ENCODE measurements around the gene C8G.

C8G gene

GRCh38 chr9:136953771-136954269 lies 8.8 kb downstream of the C8G start:
- no peak for DNase-seq (ENCODE audit: low spot score)

DNA sequence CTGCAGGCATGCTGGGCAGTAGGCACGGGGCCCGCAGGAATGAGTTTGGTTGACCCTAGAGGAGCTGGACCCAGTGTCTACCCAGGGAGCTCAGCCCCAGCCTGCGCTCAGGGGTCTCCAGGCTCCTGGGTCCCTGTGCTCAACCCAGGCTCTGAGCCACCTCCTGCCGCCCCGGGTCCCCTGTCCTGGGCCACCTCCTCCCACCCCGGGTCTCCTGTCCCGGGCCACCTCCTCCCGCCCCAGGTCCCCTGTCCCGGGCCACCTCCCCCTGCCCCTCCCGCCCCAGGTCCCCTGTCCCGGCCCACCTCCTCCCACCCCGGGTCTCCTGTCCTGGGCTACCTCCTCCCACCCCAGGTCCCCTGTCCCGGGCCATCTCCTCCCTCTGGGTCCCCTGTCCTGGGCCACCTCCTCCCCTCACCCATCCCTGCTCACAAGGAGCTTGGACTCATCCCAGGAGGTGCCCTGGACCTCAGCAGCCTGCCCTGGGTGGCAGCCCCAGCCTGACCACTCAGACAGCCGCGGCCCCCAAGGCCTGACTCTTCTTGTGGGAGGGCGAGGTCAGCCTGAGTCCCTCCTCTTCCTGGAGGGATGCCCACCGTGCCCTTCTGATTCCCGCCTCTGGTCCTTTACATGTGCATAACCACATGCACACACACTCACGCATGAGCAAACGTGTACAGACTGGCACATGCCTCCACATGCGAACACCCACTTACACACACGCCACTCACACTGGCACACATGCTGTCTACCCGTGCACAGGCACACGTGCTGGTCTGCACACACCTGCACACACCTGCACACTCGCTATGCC lies 9.4 kb downstream of the C8G start:
- no peak for DNase-seq (ENCODE audit: low spot score)

DNA sequence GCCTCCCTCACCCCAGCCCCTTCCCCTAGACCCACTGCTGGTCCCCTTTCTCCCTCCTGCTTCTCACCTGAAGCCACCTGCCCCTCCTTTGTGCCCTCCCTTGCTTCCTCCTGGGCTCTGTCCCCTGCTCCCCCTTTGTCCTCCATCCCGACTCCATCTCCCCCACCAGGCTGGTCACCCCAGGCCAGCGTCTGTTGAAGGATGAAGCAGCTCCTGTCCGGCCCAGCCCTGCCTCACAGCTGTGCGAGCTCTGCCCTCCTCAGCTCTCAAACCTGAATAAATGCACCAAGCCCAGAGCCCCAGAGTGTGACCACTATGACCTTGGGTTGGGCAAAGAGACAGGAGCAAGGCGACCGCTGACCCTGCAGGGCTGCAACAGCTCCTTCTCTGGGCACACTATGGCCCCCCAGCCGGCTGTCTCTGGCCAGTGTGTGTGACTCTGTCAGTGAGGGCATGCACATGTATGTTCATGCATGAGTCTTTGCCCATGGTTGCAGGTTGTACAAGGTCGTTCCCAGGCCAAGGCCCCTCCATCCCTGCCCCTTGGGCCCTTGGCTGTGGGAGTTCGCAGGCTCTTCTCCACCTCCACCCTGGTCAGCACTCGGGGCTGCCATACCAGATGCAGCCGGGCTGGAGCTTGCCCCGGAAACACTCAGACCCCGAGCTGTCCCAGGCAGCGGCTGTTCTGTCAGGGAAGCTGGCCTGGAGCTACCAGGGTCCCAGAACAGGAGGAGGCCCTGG lies 10.3 kb downstream of the C8G start:
- DNase-seq (ENCODE audit: low spot score), result no peak

DNA sequence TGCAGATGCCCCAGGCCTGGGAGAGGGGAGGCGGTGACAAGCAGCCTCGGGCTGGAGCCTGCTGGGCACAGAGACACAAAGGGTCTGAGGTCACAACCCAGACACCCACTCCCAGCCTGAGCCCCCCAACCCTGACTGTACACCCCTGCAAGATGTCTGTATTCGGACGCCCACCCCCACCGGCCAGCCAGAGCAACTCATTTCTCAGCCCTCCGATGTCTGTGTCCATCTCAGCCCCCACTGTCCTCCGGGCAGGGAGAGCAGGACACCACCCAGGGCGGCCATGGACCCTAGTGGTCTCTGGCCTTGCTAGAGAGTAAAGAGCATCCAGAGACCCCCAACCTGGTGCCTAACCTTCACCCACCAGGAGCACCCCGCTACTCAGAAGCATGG lies 10.9 kb downstream of the C8G start:
- no peak for DNase-seq (ENCODE audit: low spot score)

- DNase-seq (ENCODE audit: low spot score), result no peak
Measured at GRCh38 chr9:136956604-136957003, 11.6 kb downstream of the C8G start.

GRCh38 chr9:136957461-136957860 lies 12.4 kb downstream of the C8G start:
- no peak for DNase-seq (ENCODE audit: low spot score)

DNA sequence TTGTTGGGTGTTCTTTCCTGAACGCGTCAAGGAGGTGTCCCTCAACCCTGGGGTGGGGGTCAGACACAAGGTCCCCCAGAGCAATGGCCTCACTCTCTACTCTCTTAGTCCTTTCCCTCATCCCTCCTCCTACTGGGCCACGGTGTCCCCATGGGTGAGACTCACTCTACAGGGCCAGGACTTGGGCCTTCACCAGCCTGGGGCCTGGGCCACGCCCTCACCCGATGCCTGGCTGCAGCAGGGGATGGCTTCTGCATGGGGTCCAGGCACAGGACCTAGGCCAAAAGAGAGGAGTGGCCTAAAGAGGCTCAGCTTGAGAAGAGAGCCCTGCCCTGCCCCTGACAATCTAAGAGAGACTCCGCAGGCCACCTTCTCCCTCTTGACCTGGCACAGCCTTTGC lies 12.9 kb downstream of the C8G start:
- no peak for DNase-seq (ENCODE audit: low spot score)

GRCh38 chr9:136958473-136958872 lies 13.4 kb downstream of the C8G start:
- no peak for DNase-seq (ENCODE audit: low spot score)

DNA sequence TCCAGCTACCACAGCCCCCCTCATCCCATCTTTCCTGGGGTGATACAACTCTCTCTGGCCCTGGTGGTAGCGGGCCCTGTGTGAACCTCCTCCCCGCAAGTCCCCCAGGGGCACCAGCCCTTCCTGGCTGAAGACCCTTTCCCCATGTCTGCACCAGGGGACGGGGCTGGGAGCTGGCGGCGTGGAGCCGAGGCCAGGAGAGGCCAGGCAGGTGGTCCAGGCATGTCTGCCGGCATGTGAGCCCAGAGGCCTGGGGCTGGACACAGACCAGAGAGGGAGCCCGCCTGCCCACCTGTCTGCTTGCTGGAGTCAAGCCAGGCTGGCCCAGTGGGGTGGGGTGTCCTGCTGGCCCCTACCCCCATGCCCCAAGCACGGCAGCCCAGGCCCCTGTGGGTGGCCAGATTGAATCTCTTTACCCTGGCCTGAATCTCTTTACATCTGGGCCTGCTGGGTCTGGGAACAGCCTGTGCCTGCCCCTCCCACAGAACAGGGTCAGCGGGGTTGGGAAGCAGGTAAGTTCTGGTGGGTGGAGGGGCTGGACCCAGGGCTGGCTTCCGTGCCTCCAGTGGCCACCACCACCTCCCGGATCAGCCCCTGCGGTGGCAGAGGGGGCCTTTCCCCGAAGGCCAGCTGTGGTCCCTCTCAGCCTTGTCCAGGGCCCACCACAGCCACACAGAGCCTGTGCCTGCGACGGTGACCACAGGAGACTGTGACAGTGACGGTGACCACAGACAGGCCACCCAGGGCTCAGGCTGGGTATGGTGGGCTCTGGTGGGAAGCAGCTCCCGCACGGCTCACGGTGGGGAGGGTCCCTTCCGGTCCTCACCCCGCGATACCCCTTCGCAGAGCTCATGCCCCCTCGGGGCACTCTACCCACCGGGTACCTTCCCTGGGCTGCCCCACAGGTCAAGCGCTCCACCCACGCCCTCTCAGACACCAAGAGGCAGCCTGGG lies 14.1 kb downstream of the C8G start:
- DNase-seq (ENCODE audit: low spot score), result no peak

DNA sequence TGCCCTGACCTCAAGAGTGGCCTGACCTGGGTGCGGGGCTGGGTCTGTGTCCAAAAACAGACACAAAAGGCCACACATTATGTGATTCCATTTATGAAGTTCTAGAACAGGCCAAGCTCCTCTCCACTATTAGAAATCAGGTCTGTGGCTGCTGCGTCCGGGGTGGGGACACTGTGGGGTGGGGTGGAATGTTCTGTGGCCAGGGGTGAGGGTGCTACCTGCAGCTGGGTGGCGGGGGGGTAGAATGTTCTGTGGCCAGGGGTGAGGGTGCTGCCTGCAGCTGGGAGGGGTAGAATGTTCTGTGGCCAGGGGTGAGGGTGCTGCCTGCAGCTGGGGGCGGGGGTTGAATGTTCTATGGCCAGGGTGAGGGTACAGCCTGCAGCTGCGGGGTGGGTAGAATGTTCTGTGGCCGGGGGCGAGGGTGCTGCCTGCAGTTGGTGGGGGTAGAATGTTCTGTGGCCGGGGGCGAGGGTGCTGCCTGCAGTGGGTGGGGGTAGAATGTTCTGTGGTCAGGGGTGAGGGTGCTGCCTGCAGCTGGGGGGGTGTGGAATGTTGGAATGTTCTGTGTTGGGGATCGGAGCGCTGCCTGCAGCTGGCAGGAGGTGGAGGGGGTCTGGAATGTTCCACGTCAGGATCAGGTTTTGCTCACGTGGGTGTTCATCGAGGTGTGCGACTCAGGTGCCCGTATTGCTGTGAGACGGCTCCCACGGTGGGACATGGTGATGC lies 15.3 kb downstream of the C8G start:
- no peak for DNase-seq (ENCODE audit: low spot score)

GRCh38 chr9:136960938-136961275 lies 15.9 kb downstream of the C8G start:
- DNase-seq (ENCODE audit: low spot score), result no peak

- DNase-seq (ENCODE audit: low spot score), result peak; percentile 33
Measured at GRCh38 chr9:136961279-136962065, 16.4 kb downstream of the C8G start.

DNA sequence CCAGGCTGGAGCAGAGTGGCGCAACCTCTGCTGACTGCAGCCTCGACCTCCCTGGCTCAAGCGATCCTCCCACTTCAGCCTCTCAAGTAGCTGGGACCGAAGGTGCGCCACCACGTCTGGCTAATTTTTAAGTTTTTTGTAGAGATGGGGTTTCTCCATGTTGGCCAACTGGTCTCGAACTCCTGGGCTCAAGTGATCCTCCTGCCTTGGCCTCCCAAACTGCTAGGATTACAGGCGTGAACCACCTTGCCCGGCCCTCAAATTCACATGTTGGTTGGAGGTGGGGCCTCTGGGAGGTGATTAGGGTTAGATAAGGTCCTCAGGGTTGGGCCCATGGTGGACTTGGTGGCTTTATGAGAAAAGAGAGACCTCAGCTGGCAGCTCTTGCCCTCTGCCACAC lies 17.1 kb downstream of the C8G start:
- DNase-seq (ENCODE audit: low spot score), result no peak

DNA sequence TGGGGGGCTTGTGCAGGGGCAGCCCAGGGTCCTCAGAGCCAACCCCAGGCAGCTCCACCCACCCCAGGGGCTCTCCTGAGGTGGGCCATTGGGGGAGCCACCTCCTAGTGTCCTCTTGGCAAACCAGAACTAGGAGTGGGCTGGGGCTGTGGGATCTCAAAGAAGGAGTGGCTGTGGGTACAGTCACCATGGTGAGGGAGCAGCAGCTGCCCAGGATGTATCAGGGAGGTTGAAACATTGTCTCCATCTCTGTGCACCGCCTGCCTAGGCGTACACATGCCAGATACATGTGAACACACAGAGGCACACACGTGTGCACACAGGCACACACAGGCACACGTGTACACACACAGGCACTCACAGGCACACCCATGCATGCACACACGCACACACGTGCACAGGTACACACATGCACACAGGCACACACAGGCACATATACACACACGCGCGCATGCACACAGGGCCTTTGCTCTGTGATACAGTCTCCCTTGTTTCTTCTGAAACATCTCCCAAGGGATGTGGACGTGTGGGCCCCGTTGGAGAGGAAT lies 17.7 kb downstream of the C8G start:
- no peak for DNase-seq (ENCODE audit: low spot score)

- DNase-seq (ENCODE audit: low spot score), result no peak
Measured at GRCh38 chr9:136963341-136963740, 18.3 kb downstream of the C8G start.

GRCh38 chr9:136963751-136964150 lies 18.7 kb downstream of the C8G start:
- DNase-seq (ENCODE audit: low spot score), result no peak

- no peak for DNase-seq (ENCODE audit: low spot score)
Measured at GRCh38 chr9:136964171-136964689, 19.2 kb downstream of the C8G start.

- DNase-seq (ENCODE audit: low spot score), result no peak
Measured at GRCh38 chr9:136964833-136965422, 19.9 kb downstream of the C8G start.

GRCh38 chr9:136965771-136966484 lies 20.9 kb downstream of the C8G start:
- DNase-seq (ENCODE audit: low spot score), result no peak
